ENCODE results near the gene ARMC3. TPM values are rescaled to one million over a fixed set of nuclear protein-coding genes. Genes with fewer than 3 reads are reported as not detected.

ARMC3 gene
- total and polyA plus RNA-seq, 7 donors = not detected

- peaks cover 0 to 11% (median 4%) of the 10 kb centered on the region in 4 donors for H3K4me1 ChIP-seq
- H3K4me3 ChIP-seq = no peak overlapping the region
- H3K27ac ChIP-seq = no peak overlapping the region
- no peaks in the 10 kb centered on the region for H3K36me3 ChIP-seq
- no peaks in the 10 kb centered on the region for H3K9me3 ChIP-seq
- DNase-seq = no peak
- WGBS, 2 donors = 92 to 93% methylated on average over 4 of the region's 4 CpGs
- no peaks in the 10 kb centered on the region for H3K27me3 ChIP-seq
- intact Hi-C loops (cut with DNase I) = no loop called here
- TF ChIP-seq POLR2AphosphoS5 (IDR thresholded peaks at IDR 0.05) (no peak), POLR2A (IDR thresholded peaks at IDR 0.05) (no peak), CTCF (IDR thresholded peaks at IDR 0.05) (no peak), EP300 (IDR thresholded peaks at IDR 0.05) (no peak)
These were observed 62.6 kb downstream of the ARMC3 start for GRCh38 chr10:22990443-22990842.

- no peak for DNase-seq
- 35 to 46% methylated on average over 5 of the region's 5 CpGs for WGBS, 2 donors
- intact Hi-C loops (cut with DNase I) = no loop called here
These were observed 64.2 kb downstream of the ARMC3 start for GRCh38 chr10:22992075-22992474.

GRCh38 chr10:22992621-22993020 lies 64.8 kb downstream of the ARMC3 start:
- H3K27me3 ChIP-seq = no peaks in the 10 kb centered on the region
- H3K9me3 ChIP-seq = no peaks in the 10 kb centered on the region
- 19 to 68% methylated on average over 8 of the region's 8 CpGs for WGBS, 2 donors
- H3K36me3 ChIP-seq = no peaks in the 10 kb centered on the region
- no peak for DNase-seq
- H3K4me3 ChIP-seq = no peak overlapping the region
- H3K4me1 ChIP-seq = peaks cover 0 to 8% (median 3%) of the 10 kb centered on the region in 4 donors
- intact Hi-C loops (cut with DNase I) = no loop called here
- TF ChIP-seq POLR2AphosphoS5 (IDR thresholded peaks at IDR 0.05) (no peak), EP300 (IDR thresholded peaks at IDR 0.05) (no peak), POLR2A (IDR thresholded peaks at IDR 0.05) (no peak), CTCF (IDR thresholded peaks at IDR 0.05) (no peak)
- H3K27ac ChIP-seq = no peak overlapping the region

More at GRCh38 chr10:22992075-22992474, 64.2 kb downstream of the ARMC3 start:
- Histone ChIP-seq H3K27ac (no peak overlapping the region), H3K36me3 (no peaks in the 10 kb centered on the region), H3K4me1 (peaks cover 0 to 8% (median 4%) of the 10 kb centered on the region in 4 donors), H3K4me3 (no peak overlapping the region), H3K9me3 (no peaks in the 10 kb centered on the region), H3K27me3 (no peaks in the 10 kb centered on the region)
- no peak for TF ChIP-seq POLR2AphosphoS5 (IDR thresholded peaks at IDR 0.05)
- TF ChIP-seq EP300 (IDR thresholded peaks at IDR 0.05) = no peak

GRCh38 chr10:22993314-22993713 lies 65.5 kb downstream of the ARMC3 start:
- intact Hi-C loops (cut with DNase I) = no loop called here
- peaks cover 0 to 8% (median 2%) of the 10 kb centered on the region in 4 donors for H3K4me1 ChIP-seq
- H3K27me3 ChIP-seq = no peaks in the 10 kb centered on the region
- TF ChIP-seq EP300 (IDR thresholded peaks at IDR 0.05) = no peak
- no peak for TF ChIP-seq POLR2A (IDR thresholded peaks at IDR 0.05)
- no peak for TF ChIP-seq POLR2AphosphoS5 (IDR thresholded peaks at IDR 0.05)
- no peak for TF ChIP-seq CTCF (IDR thresholded peaks at IDR 0.05)
- no peak for DNase-seq
- no peak overlapping the region for H3K4me3 ChIP-seq
- no peaks in the 10 kb centered on the region for H3K9me3 ChIP-seq
- H3K36me3 ChIP-seq = no peaks in the 10 kb centered on the region
- 74 to 86% methylated on average over 5 of the region's 5 CpGs for WGBS, 2 donors
- H3K27ac ChIP-seq = no peak overlapping the region

GRCh38 chr10:22997096-22997495 lies 69.2 kb downstream of the ARMC3 start:
- no peak for DNase-seq

More at GRCh38 chr10:22997096-22997495, 69.2 kb downstream of the ARMC3 start:
- no peak for TF ChIP-seq POLR2AphosphoS5 (IDR thresholded peaks at IDR 0.05)
- TF ChIP-seq POLR2A (IDR thresholded peaks at IDR 0.05) = no peak
- no peak for TF ChIP-seq EP300 (IDR thresholded peaks at IDR 0.05)
- TF ChIP-seq CTCF (IDR thresholded peaks at IDR 0.05) = no peak
- H3K27ac ChIP-seq = no peak overlapping the region
- no peaks in the 10 kb centered on the region for H3K4me1 ChIP-seq
- no peaks in the 10 kb centered on the region for H3K9me3 ChIP-seq
- no peaks in the 10 kb centered on the region for H3K27me3 ChIP-seq
- intact Hi-C loops (cut with DNase I) = no loop called here
- no peaks in the 10 kb centered on the region for H3K36me3 ChIP-seq
- H3K4me3 ChIP-seq = no peak overlapping the region
- WGBS, 2 donors = 44 to 48% methylated on average over 2 of the region's 2 CpGs
